Skeletal muscle cell (primary cell): ENCODE results near the gene ASAP2.

ENCODE experiments used
- DNase-seq: peaks from one replicate; pipeline ENCODE4 v3.0.0-alpha.2; 2010; ENCODE audit warnings: low read depth
- H3K4me3 ChIP-seq: 2 replicates; pipeline ENCODE4 v1.5.1; 2011; ENCODE audit warnings: low read depth, mild to moderate bottlenecking, control low read depth, low read length, moderate library complexity

ASAP2 gene

GRCh38 chr2:9178904-9179571, 27.6 kb upstream of the ASAP2 start:
- H3K4me3 ChIP-seq = no peak overlapping the region
- peak; percentile 59 for DNase-seq

DNA sequence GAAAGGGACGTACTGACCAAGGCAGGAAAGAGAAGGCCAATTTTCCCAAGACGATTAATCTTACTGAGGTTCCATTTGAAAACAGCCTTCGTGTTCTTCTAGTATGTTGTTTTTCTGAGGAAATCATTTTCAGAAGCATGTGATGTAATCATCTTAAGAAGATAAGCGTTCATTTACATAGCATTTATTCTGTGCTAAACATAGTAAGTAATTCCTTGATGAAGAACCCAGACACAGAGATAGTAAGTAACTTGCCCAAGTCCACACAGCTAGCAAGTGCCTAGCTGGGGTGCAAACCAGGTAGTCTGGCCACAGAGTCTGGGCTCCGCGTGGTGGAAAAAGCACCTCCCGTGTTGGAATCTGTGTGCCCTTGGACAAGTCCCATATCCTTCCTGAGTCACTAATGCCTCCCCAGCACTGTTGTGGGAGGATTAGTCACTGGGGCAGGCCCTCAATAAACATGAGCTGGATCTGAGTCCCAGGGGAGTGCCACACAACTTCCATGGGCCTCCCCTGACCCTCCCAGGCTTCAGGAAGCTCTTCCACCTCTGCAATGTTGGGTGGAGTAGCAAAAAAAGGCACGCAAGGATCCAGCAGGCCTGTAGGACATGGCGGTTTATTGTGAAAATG, 26.9 kb upstream of the ASAP2 start:
- H3K4me3 ChIP-seq = no peak overlapping the region
- DNase-seq = peak; percentile 85

DNA sequence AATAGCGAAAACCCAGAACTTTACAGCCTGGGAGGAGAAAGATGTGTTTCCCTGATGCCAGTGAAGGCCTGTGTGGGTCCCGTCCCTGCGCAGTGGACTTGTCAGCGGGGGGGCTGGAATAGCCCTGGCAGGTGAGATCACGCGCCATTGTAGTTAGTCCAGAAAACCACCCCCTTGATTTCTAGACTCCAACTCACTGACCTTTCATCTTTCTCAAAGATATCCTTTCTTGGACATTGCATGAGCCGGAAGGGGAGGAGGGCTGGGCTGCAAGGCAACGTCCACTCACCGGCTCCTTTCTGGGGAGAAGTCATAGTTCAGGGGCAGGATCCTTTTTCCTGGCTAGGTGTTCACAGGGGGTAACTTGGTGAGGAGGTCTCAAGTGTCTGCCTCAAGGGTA, 22.3 kb upstream of the ASAP2 start:
- DNase-seq = no peak
- H3K4me3 ChIP-seq = no peak overlapping the region

- H3K4me3 ChIP-seq = no peak overlapping the region
- DNase-seq = no peak
These were observed 18.9 kb upstream of the ASAP2 start for GRCh38 chr2:9187620-9188214.

DNA sequence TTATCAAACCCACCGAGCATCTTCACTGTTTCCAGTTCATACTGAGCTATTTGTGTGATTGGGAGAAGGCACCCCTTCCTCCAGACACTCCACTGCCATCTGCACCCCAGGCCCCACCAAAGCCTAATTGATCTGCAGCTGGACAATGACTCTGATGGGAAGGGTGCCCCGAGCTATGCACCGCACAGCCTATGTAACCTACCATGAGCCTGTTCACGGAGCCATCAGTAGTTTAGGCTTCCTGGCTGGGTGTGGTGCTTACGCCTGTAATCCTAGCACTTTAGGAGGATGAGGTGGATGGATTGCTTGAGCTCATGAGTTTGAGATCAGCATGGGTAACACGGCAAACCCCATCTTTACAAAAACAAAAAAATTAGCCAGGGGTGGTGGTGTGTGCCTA, 17.8 kb upstream of the ASAP2 start:
- no peak overlapping the region for H3K4me3 ChIP-seq
- no peak for DNase-seq

- no peak overlapping the region for H3K4me3 ChIP-seq
- DNase-seq = no peak
These were observed 16.7 kb upstream of the ASAP2 start for GRCh38 chr2:9189901-9190300.

DNA sequence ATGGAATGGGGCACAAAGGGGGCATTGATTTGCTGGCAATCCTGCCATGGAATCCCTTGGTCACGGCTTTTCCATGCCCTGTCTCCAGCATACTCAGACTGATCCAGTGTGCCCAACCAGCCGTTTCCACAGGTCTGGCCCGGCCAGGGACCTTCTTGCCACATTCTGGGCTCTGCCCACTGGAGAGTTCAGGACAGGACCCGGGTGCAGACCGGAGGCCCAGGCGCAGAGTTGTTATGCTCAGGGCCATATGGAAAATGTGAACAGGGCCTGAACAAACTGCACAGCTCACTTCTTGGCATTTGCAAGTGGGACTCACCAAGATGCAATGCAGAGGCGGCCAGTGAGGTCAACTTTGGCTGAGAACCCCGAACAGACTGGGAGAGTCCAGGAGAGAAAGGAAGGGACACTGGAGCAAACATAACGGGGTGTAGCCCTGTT, 15.6 kb upstream of the ASAP2 start:
- peak; percentile 86 for DNase-seq
- no peak overlapping the region for H3K4me3 ChIP-seq

GRCh38 chr2:9192712-9193111, 13.9 kb upstream of the ASAP2 start:
- no peak for DNase-seq
- H3K4me3 ChIP-seq = no peak overlapping the region

DNA sequence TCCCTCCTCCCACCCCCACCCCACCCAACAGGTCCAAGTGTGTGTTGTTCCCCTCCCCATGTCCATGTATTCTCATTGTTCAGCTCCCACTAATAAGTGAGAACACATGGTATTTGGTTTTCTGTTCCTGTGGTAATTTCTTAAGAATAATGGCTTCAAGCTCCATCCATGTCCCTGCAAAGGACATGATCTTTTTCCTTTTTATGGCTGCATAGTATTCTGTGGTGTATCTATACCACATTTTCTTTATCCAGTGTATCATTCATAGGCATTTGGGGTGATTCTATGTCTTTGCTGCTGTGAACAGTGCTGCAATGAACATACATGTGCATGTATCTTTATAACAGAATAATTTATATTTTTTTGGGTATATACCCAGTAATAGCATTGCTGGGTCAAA, 12.3 kb upstream of the ASAP2 start:
- H3K4me3 ChIP-seq = no peak overlapping the region
- DNase-seq = no peak

DNA sequence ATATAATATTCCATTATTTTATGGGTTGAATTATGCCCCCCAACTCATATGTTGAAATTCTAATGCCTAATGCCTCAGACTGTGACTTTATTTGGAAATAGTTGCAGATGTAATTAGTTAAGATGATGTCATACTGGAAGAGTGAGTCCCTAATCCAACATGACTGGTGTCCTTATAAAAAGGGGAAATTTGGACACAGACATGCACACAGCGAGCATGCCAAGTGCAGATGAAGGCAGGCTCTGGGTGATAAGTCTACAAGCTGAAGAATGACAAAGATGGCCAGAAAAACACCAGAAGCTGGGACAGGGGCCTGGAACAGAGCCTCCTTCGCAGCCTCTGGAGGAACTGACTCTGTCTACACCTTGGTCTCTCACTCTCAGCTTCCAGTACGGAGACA, 10.0 kb upstream of the ASAP2 start:
- no peak overlapping the region for H3K4me3 ChIP-seq
- no peak for DNase-seq

DNA sequence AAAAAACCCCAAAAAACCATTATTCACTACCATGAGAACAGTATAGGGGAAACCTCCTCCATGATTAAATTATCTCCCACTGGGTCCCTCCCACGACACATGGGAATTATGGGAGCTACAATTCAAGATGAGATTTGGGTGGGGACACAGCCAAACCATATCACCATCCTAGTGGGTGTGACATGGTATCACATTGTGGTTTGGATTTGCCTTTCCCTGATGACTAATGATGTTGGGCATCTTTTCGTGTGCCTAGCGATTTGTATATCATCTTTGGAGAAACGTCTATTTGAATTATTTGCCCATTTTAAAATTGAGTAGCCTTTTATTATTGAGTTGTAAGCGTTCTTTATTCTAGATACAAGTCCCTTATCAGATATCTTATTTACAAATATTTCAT, 8.7 kb upstream of the ASAP2 start:
- no peak overlapping the region for H3K4me3 ChIP-seq
- DNase-seq = no peak

- no peak for DNase-seq
- no peak overlapping the region for H3K4me3 ChIP-seq
These were observed 6.6 kb upstream of the ASAP2 start for GRCh38 chr2:9199716-9200632.

DNA sequence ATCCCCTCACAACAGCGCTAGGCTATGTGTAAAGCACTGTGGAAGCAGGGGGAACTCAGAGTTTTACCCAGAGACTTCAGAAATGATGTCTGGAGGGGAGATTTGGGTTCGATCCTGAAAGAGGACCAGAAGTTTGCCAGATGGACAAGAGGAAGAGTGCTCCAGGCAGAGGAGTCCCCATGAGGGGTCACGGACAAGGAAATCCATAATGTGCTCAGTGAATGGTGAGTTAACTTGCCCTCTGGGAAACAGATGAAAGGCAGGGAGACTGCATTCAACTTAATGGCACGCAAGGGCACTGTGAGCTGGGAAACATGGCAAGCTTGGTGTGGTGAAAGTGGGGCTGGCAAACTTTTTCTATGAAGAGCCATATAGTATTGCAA, 6.0 kb upstream of the ASAP2 start:
- no peak for DNase-seq
- H3K4me3 ChIP-seq = no peak overlapping the region

- no peak overlapping the region for H3K4me3 ChIP-seq
- peak; percentile 43 for DNase-seq
These were observed 5.3 kb upstream of the ASAP2 start for GRCh38 chr2:9201185-9201891.

GRCh38 chr2:9203006-9203405, 3.6 kb upstream of the ASAP2 start:
- no peak for DNase-seq
- H3K4me3 ChIP-seq = no peak overlapping the region

- no peak for DNase-seq
- no peak overlapping the region for H3K4me3 ChIP-seq
These were observed 2.7 kb upstream of the ASAP2 start for GRCh38 chr2:9203876-9204275.

DNA sequence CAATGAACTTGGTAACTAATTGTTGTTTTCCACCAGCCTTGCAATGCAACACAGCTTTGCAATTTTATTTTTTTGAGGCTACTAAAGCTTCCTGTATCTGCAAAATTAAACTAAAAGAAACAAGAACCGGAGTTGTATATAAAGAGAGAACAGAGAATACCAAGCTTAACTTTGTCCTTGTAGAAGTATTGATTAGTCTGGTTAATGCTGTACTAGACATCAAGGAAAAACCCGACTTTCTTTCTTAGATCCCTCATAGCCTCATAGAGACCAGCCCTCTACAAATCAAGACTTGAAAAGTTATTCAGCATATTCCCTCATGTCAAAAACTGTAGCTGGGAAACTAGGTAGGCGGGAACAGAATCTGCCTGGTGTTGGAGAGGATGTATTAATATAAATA, 1.7 kb upstream of the ASAP2 start:
- DNase-seq = no peak
- H3K4me3 ChIP-seq = no peak overlapping the region

DNA sequence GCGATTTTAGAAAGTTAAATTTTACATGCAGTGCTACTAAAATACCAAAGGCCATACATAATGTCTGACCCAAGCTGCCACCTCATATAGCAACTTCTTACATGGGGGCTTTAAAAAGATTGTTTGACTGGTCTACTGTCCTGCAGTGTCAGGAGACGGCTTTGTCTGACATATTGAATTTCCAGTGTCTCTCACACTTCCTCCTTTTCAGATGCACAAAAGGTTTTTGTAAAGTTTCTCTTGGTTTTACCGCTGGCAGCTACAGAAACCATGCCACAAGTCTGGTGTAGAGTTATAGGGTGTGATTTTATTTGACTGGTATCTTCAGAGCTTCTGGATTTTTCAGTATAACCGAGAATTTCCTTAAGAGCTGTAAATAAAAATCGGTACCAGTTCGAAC, 1.1 kb upstream of the ASAP2 start:
- DNase-seq = no peak
- peak overlapping the region; percentile 59 for H3K4me3 ChIP-seq

DNA sequence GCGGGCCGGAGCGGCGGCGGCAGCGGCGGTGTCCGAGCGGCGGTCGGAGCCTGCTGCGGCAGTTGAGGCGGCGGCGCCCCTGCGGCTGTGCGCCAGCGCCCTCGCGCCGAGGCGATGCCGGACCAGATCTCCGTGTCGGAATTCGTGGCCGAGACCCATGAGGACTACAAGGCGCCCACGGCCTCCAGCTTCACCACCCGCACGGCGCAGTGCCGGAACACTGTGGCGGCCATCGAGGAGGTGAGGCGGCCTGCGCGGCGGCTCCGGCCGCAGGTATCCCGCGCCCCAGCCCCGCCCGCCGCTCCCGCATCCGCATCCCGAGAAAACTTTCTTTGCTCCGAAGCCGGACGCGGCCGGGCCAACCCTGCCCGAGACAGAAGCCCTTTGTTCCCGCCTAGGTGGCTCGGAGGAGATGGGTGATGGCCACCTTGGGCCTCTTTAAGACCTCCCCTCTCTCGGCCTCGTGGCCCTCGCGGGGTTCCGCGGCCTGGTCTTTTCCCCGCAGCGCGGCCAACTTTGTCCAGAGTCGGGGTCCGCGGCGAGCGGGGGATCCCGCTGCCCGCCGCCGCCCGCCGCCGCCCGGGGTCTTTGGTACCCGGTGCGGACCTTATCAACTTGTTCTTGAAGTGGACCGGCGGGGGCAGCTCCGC, 504 bp downstream of the ASAP2 start:
- peak overlapping the region; percentile 92 for H3K4me3 ChIP-seq
- DNase-seq = no peak
